C4-2B (cell line): ENCODE data around the gene ENAH.

Experiments used
- ZFX ChIP-seq: fragments of 450-650 bp; IDR thresholded peaks from 2 replicates; pipeline ENCODE4 v1.6.1; 2017
- TF ChIP-seq, protein P1 (sequence below): fragments of 450-650 bp; conservative IDR thresholded peaks from 2 replicates; pipeline ENCODE4 v1.5.1; 2017; ENCODE audit warnings: mild to moderate bottlenecking

DNA sequence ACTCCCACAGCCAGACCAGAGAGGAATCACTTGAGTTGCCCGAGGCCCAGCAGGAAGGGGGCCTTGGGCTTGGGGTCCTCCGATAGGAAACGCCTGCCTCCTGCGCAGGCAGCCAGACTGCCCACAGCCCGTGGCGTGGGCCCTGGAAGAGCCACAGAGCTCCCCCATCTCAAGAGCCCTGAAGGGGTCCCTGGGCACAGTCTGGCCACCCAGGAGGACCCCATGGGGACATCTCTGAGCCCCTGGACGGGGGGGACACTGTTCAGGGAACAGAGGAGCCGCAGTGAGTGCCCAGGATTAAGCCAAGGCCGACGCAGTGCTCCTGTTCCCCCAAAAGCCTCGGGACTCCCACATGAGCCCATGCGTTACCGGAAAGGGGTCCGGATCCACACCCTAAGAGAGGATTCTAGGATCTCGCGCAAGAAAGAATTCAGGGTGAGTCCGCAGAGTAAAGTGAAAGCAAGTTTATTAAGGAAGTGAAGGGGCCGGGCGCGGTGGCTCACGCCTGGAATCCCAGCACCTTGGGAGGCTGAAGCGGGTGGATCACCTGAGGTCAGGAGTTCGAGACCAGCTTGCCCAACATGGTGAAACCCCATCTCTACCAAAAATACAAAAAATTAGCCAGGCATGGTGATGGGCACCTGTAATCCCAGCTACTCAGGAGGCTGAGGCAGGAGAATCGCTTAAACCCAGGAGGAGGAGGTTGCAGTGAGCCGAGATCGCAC is 187.0 kb downstream of the ENAH start:
- TF ChIP-seq, protein P1, sequence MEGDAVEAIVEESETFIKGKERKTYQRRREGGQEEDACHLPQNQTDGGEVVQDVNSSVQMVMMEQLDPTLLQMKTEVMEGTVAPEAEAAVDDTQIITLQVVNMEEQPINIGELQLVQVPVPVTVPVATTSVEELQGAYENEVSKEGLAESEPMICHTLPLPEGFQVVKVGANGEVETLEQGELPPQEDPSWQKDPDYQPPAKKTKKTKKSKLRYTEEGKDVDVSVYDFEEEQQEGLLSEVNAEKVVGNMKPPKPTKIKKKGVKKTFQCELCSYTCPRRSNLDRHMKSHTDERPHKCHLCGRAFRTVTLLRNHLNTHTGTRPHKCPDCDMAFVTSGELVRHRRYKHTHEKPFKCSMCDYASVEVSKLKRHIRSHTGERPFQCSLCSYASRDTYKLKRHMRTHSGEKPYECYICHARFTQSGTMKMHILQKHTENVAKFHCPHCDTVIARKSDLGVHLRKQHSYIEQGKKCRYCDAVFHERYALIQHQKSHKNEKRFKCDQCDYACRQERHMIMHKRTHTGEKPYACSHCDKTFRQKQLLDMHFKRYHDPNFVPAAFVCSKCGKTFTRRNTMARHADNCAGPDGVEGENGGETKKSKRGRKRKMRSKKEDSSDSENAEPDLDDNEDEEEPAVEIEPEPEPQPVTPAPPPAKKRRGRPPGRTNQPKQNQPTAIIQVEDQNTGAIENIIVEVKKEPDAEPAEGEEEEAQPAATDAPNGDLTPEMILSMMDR: no peak
- TF ChIP-seq ZFX: no peak
